Thyroid gland (tissue), 4 donors: ENCODE data around the gene CBX1.

Source experiments
- CTCF ChIP-seq, 6 experiments: fragments of 200-600 bp in 3 of 6; fragments of 450-650 bp in 3 of 6; sonication (generic) in 3 of 6; IDR thresholded peaks; one replicate each; pipeline ENCODE4 v1.5.1; 2016 to 2019; ENCODE audit warnings: antibody characterized with exemption in 6 of 6, mild to moderate bottlenecking in 2 of 6, inconsistent platforms in 1 of 6, moderate library complexity in 1 of 6
- POLR2A ChIP-seq, 2 donors: fragments of 450-650 bp; IDR thresholded peaks; one replicate each; pipeline ENCODE4 v1.6.1; 2017; ENCODE audit warnings: antibody characterized with exemption in 2 of 2, mild to moderate bottlenecking in 2 of 2, moderate library complexity in 1 of 2

GRCh38 chr17:48037838-48038323 is 63.4 kb downstream of the CBX1 start:
- TF ChIP-seq CTCF (IDR thresholded peaks at IDR 0.05) (no peak), POLR2A (IDR thresholded peaks at IDR 0.05) (no peak)
